Testis (tissue), 3 donors: ENCODE results near the gene CZIB. TPM values are rescaled to one million over a fixed set of nuclear protein-coding genes. Genes with fewer than 3 reads are reported as not detected.

ENCODE experiments used
- DNase-seq: peaks from one replicate; pipeline ENCODE4 v3.0.0-alpha.2; 2019
- H3K27ac ChIP-seq, 2 donors: fragments of 200-600 bp; sonication (generic); one replicate each; pipeline ENCODE4 v1.5.1; 2019
- H3K27me3 ChIP-seq: fragments of 200-600 bp; sonication (generic); one replicate; pipeline ENCODE4 v1.5.1; 2019
- H3K36me3 ChIP-seq: fragments of 200-600 bp; sonication (generic); one replicate; pipeline ENCODE4 v1.5.1; 2017; ENCODE audit warnings: low read depth; ENCODE audit errors: missing control alignments
- H3K4me1 ChIP-seq: fragments of 200-600 bp; sonication (generic); one replicate; pipeline ENCODE4 v1.5.1; 2019
- H3K4me3 ChIP-seq, 2 donors: fragments of 200-600 bp; sonication (generic); one replicate each; pipeline ENCODE4 v1.5.1; 2017 to 2019
- H3K9me3 ChIP-seq: fragments of 200-600 bp; sonication (generic); one replicate; pipeline ENCODE4 v1.5.1; 2017
- POLR2A ChIP-seq: fragments of 450-650 bp; IDR thresholded peaks from one replicate; pipeline ENCODE4 v1.6.1; 2017; ENCODE audit warnings: antibody characterized with exemption, mild to moderate bottlenecking, moderate library complexity
- WGBS, 2 donors: methylation state at CpG; one replicate each; pipeline ENCODE4 v1.1.5; 2018; 5-methylcytosine and 5-hydroxymethylcytosine counted together
- intact Hi-C: fragments of 100-400 bp; cut with DNase I; formaldehyde crosslinking; loops from one replicate; pipeline ENCODE4 v1.15.1; 2023; ENCODE audit warnings: low total_unique reads
- polyA plus RNA-seq: library from polyadenylated mRNA; stranded (reverse); fragments of 350-450 nt; fragmentation: Illumina TruSeq; extraction: RNeasy Lipid Tissue Mini Kit (QIAGEN cat#74804); gene quantifications from one replicate; pipeline ENCODE4 v1.2.3, GENCODE V29; 2014; ENCODE audit warnings: low read depth, low replicate concordance; ENCODE audit not compliant: insufficient read depth
- total RNA-seq, 2 donors: library from RNA; depleted of rRNA; stranded (reverse); fragments of >200 nt; gene quantifications; one replicate each; pipeline ENCODE4 v1.2.3, GENCODE V29; 2016
- TF ChIP-seq, protein P1 (sequence below), 3 experiments: fragments of 450-650 bp in 2 of 3; fragments of 200-600 bp in 1 of 3; sonication (generic) in 1 of 3; IDR thresholded peaks; one replicate each; pipeline ENCODE4 v1.5.1; 2016 to 2019; ENCODE audit warnings: antibody characterized with exemption in 3 of 3, mild to moderate bottlenecking in 2 of 3, moderate library complexity in 1 of 3

CZIB gene
- total and polyA plus RNA-seq, 3 donors from 2014 or later, result 55.0 to 97.2 (median 55.4) TPM

DNA sequence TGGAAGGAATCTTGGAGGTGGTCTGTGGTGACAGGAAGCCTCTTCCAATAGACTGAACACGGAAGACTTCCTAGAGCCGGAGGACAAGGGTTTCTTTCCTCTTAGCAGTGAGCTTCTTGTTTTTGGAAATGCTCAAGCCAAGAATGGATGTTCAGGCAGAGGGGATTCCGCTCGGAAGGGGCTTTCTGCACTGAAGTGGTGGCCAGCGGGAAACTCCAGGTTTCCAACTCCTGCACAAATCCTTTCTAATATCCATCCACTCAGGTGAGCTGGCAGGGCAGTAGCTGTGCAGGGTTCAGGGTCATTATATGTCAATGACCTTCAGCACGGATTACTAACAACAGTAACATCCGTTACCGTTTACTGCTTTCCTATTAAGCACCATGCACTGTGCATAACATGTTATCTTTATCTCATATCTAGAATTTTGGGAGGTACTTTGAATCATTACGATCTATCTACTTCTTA lies 24.4 kb downstream of the CZIB start:
- Histone ChIP-seq H3K4me3 (peak overlapping the region; percentile 92 to 97), H3K27me3 (no peaks in the 10 kb centered on the region), H3K9me3 (no peaks in the 10 kb centered on the region), H3K4me1 (peaks cover 32% of the 10 kb centered on the region), H3K36me3 (no peaks in the 10 kb centered on the region), H3K27ac (peak overlapping the region; percentile 96)
- WGBS, 2 donors, result 6 to 19% methylated on average over 9 of the region's 9 CpGs
- TF ChIP-seq, protein P1, sequence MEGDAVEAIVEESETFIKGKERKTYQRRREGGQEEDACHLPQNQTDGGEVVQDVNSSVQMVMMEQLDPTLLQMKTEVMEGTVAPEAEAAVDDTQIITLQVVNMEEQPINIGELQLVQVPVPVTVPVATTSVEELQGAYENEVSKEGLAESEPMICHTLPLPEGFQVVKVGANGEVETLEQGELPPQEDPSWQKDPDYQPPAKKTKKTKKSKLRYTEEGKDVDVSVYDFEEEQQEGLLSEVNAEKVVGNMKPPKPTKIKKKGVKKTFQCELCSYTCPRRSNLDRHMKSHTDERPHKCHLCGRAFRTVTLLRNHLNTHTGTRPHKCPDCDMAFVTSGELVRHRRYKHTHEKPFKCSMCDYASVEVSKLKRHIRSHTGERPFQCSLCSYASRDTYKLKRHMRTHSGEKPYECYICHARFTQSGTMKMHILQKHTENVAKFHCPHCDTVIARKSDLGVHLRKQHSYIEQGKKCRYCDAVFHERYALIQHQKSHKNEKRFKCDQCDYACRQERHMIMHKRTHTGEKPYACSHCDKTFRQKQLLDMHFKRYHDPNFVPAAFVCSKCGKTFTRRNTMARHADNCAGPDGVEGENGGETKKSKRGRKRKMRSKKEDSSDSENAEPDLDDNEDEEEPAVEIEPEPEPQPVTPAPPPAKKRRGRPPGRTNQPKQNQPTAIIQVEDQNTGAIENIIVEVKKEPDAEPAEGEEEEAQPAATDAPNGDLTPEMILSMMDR (IDR thresholded peaks at IDR 0.05), result no peak
- no peak for TF ChIP-seq POLR2A
- no peak for DNase-seq
- intact Hi-C loops, result no loop called here

DNA sequence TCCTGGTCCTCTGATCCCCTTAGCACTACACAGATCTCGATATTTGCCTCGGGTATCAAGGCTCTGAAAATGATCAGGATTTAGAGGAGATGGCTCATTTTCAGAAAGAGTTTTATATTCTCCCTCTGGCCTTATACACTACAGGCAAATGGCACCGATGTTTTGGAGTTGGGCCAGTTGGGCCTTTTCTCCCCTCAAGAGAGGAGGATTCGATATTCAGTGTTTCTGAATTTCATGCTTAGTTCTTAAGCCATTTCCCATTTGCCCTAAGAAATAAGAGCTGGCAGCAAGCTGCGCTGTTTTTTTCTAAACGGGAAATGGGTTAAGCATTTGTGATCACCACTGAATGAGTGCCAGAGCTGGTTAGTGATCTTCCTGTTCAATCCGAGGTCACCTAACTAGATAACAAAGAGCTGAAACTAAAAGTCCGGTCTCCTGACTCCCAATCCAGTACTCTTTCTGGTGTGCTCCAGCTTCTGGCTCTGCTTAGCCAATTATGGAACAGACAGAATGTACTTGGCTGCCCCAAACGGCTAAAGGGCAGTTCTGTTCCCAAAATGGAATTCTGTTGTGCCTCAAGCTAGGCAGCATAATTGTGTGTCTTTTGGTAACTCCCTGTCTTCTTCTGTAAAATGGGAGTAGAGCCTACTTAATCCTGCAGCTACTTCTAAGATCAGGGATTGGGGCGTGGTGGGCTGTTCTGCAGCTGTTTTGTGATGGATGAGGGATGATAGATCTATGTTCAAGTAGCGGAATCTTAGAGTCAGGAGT lies 25.0 kb downstream of the CZIB start:
- intact Hi-C loops, result no loop called here
- no peaks in the 10 kb centered on the region for H3K9me3 ChIP-seq
- peak overlapping the region; percentile 96 for H3K27ac ChIP-seq
- peak overlapping the region in 1 of 2 donors; percentile 97 for H3K4me3 ChIP-seq
- H3K27me3 ChIP-seq, result no peaks in the 10 kb centered on the region
- no peaks in the 10 kb centered on the region for H3K36me3 ChIP-seq
- no peak for TF ChIP-seq POLR2A
- TF ChIP-seq, protein P1 (IDR thresholded peaks at IDR 0.05), result no peak
- peaks cover 32% of the 10 kb centered on the region for H3K4me1 ChIP-seq
- DNase-seq, result peak; percentile 56
- WGBS, 2 donors, result 30 to 34% methylated on average over 11 of the region's 11 CpGs

DNA sequence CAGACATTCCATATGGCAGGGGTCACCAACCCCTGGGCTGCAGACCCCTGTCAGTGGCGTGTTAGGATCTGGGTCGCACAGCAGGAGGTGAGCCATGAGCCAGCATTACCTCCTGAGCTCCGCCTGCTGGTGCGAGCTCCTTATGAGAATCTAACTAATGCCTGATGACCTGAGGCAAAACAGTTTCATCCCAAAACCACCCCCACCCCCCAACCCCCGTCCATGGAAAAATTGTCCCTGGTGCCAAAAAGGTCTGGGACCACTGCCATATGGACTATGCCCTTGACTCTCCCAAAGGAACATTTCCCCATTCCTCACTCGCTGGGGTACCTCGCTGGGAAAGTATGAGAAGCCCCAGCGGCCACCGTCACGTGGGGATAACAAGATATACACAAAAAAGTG lies 30.2 kb downstream of the CZIB start:
- Histone ChIP-seq H3K4me3 (no peak overlapping the region), H3K36me3 (no peaks in the 10 kb centered on the region), H3K4me1 (peaks cover 9% of the 10 kb centered on the region), H3K9me3 (no peaks in the 10 kb centered on the region), H3K27me3 (no peaks in the 10 kb centered on the region), H3K27ac (no peak overlapping the region)
- TF ChIP-seq, protein P1 (IDR thresholded peaks at IDR 0.05), result no peak
- TF ChIP-seq POLR2A, result no peak
- no peak for DNase-seq
- 76 to 86% methylated on average over 10 of the region's 10 CpGs for WGBS, 2 donors
- intact Hi-C loops, result no loop called here

DNA sequence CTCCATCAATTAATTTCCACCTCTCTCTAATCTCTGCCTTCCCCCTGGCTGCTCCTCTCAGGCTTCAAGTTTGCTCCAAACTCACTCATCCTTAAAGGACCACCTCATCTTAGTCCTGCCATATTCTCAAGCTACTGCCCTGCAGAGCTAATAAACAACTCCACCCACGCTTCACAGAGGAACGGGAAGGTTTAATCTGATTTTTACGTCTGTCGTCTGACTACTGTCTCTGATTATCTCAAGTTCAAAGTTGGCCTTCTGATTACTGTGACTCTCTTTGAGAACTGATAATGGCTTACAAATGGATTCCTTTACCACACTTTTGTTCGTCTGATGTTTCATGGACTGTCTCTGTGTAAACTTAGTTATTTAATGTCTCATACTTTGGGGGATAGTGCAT lies 31.4 kb downstream of the CZIB start:
- WGBS, 2 donors, result 56 to 68% methylated on average over 5 of the region's 5 CpGs
- no peaks in the 10 kb centered on the region for H3K4me1 ChIP-seq
- no peak overlapping the region for H3K4me3 ChIP-seq
- no peaks in the 10 kb centered on the region for H3K36me3 ChIP-seq
- DNase-seq, result no peak
- TF ChIP-seq POLR2A, result no peak
- TF ChIP-seq, protein P1 (IDR thresholded peaks at IDR 0.05), result no peak
- H3K27ac ChIP-seq, result no peak overlapping the region
- no peaks in the 10 kb centered on the region for H3K27me3 ChIP-seq
- intact Hi-C loops, result loop anchor here (10.0 kb wide), 1 partner anchor 264 kb away; the partner anchor contains the start of genes ECHDC2 and SCP2
- H3K9me3 ChIP-seq, result no peaks in the 10 kb centered on the region
